CD4-positive, alpha-beta T cell treated with Interleukin-12 subunit alpha and Interleukin-12 subunit beta, for 1 hour (primary cell): ENCODE results near the gene SPRING1.
A peak's percentile ranks its signal among the peaks of the same experiment; 100 is the strongest.

ENCODE experiments used
- DNase-seq: peaks from one replicate; pipeline ENCODE4 v3.0.0-alpha.2; 2020

Gene SPRING1

GRCh38 chr12:116736962-116737773 lies 701 bp downstream of the SPRING1 start:
- no peak for DNase-seq

- DNase-seq = peak; percentile 6
These were observed 1.8 kb downstream of the SPRING1 start for GRCh38 chr12:116735951-116736599.

GRCh38 chr12:116735084-116735483 lies 2.8 kb downstream of the SPRING1 start:
- no peak for DNase-seq

GRCh38 chr12:116734156-116734768 lies 3.6 kb downstream of the SPRING1 start:
- no peak for DNase-seq

- DNase-seq = no peak
These were observed 6.1 kb downstream of the SPRING1 start for GRCh38 chr12:116731801-116732200.

GRCh38 chr12:116727891-116728290 lies 10.0 kb downstream of the SPRING1 start:
- no peak for DNase-seq

- no peak for DNase-seq
These were observed 10.6 kb downstream of the SPRING1 start for GRCh38 chr12:116727261-116727660.

- no peak for DNase-seq
These were observed 11.2 kb downstream of the SPRING1 start for GRCh38 chr12:116726694-116727093.

GRCh38 chr12:116722245-116722644 lies 15.6 kb downstream of the SPRING1 start:
- no peak for DNase-seq

GRCh38 chr12:116719731-116720528 lies 17.9 kb downstream of the SPRING1 start:
- no peak for DNase-seq

- no peak for DNase-seq
These were observed 19.0 kb downstream of the SPRING1 start for GRCh38 chr12:116718655-116719454.

- no peak for DNase-seq
These were observed 20.1 kb downstream of the SPRING1 start for GRCh38 chr12:116717466-116718437.

- DNase-seq = no peak
These were observed 23.7 kb downstream of the SPRING1 start for GRCh38 chr12:116714175-116714574.

- no peak for DNase-seq
These were observed 24.3 kb downstream of the SPRING1 start for GRCh38 chr12:116713527-116713926.

- DNase-seq = no peak
These were observed 25.2 kb downstream of the SPRING1 start for GRCh38 chr12:116712458-116713303.

- no peak for DNase-seq
These were observed 27.3 kb downstream of the SPRING1 start for GRCh38 chr12:116710370-116711150.

GRCh38 chr12:116709768-116710167 lies 28.1 kb downstream of the SPRING1 start:
- DNase-seq = no peak

GRCh38 chr12:116708826-116709756 lies 28.8 kb downstream of the SPRING1 start:
- DNase-seq = peak; percentile 50
